ENCODE results near the gene C13orf46.
A peak's percentile ranks its signal among the peaks of the same experiment; 100 is the strongest.

The C13orf46 gene

DNA sequence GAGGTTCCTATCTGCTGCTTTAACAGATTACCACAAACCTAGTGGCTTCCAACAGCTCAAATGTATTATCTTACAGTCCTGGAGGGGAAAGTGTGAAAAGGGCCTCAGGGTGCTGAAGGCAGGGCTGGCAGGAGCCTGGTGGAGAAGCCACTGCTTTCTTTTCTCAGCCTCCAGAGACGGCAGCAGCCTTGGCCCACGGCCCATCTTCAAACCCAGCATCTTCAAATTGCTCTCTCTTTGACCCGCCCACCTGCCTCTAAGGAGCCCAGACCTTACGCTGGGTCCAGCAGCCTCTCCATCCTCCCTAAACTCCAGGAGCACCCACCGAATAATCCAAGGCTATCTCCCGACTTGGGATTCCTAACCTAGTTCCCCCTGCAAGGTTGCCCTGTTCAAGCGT, 35.6 kb downstream of the C13orf46 start:
- DNase-seq (ENCODE audit: low spot score), result no peak

DNA sequence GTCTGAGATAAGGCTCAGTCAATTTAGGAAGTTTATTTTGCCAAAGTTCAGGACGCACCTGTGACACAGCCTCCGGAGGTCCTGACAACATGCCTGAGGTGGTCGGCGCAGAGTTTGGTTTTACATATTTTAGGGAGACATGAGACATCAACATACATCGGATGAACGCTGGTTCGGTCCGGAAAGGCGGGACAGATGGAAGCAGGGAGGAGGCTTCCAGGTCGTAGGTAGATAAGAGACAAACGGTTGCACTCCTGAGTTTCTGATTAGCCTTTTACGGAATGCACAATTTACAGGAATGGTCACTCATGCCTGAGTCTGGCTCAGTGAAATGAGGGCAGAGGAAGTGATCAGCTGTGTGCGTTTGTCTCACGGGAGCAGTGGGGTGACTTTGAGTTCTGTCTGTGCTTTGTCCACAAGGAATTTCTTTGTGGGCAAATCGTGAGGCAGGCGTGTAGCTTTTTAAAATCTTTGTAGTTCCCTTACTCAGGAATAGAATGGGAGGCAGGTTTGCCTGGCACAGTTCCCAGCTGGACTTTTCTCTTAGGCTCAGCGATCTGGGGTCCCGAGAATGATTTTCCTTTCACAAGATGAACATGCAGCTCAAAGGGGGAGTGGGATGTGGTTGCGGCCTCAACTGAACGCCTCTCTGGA, 36.2 kb downstream of the C13orf46 start:
- no peak for DNase-seq (ENCODE audit: low spot score)

DNA sequence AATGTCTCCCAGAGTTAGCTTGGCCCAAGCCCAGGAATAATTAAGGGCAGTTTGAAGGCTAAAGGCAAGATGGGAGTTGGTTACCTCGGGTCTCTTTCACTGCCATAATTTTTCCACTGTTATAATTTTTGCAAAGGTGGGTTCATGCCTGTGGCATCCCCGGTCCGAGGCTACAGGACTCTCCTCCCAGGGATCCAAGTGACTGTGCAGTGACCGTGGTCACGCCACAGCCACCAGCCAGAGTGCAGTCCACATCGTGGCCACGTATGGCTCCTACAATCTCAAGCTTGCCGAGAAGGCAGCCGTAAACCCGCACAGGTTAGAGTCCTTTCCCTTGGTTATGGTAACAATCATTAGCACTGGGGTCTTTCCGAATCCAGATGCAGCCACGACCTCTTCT, 36.8 kb downstream of the C13orf46 start:
- DNase-seq (ENCODE audit: low spot score), result no peak

DNA sequence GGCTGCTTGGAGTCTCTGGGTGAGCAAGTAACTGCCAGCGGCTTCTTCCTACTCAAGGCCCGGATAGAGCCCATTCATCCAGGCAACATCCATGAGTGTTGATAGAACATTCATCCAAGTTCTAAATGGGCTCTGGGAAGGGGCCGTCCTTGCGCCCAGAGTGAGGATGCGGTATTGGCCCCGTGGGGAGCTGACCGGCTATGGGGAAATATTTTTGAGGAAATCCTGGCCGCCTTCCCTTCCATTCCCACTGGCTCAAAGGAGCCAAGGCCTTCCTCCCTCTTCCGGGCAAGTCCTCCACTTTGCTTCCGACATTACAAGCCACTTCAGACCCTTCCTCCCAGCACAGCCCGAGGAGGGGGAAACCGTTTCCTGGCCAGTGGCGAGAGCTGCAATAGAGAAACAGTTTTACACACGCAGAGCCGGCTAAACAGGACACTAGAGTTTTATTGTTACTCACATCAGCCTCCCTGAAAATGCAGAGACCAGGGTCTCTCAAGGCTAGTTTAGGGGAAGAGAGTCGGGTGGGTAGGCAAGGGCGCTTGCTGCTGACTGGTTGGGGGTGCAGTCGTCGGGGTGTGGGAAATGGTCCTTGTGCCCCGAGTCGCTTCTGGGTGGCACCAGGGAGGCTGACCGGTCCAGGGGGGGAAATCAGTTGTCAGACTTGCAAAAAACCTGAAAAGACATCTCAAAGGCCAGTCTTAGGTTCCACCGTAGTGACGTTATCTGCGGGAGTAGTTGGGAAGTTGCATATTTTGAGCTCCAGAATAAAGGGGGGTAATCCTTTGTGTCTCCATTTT, 37.5 kb downstream of the C13orf46 start:
- DNase-seq (ENCODE audit: low spot score), result no peak

DNA sequence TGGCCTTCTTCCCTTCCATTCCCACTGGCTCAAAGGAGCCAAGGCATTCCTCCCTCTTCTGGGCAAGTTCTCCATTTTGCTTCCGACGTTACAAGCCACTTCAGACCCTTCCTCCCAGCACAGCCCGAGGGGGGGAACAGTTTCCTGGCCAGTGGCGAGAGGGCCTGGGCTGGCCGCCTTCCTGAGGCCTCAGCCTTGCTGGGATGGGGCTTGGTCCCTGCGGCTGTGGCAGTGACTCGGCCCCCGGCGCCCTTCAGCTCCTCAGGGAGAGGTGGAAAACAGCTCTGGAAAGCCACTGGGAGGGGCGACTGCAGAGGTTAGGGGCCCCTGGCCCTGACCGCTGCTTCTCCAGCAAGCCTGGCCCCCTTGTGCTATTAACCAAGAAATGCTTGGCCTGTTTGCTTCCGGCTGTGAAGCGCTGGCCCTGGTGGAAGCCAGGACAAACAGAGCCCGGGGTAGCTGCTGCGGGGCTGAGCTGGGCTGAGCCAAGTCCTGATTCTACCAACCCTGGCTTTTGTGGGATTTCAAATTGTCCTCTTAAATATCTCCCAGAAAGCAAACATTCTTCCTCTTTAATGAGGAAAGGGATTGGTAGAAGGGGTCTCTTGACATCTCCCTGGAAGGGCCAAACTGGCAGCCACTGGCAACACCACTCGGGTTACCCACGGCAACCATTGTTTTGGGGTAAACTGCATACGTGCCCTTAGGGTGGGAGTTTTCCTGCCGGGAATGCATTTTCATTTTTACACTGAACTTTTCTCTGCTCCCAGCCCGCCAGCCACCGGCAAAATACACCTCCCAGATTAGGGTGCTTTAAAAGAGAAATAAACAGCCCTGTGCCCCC, 38.7 kb downstream of the C13orf46 start:
- DNase-seq (ENCODE audit: low spot score), result no peak

DNA sequence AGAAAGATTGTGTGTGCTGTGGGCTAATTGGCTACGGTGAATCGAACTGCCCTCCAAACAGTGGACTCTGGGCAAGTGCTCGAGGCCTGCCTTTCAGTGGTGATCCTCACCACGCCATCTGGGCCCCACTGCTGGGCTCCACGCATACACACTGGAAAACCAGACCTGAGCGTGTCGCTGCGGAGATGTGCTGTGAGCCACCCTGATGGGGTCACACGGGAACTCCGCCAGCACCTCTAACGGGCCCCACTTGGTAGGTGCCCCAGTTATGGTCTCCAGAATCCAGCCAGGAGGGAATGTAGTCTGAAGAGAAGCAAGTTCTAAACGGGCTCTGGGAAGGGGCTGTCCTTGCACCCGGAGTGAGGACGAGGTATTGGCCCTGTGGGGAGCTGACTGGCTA, 39.3 kb downstream of the C13orf46 start:
- DNase-seq (ENCODE audit: low spot score), result no peak

DNA sequence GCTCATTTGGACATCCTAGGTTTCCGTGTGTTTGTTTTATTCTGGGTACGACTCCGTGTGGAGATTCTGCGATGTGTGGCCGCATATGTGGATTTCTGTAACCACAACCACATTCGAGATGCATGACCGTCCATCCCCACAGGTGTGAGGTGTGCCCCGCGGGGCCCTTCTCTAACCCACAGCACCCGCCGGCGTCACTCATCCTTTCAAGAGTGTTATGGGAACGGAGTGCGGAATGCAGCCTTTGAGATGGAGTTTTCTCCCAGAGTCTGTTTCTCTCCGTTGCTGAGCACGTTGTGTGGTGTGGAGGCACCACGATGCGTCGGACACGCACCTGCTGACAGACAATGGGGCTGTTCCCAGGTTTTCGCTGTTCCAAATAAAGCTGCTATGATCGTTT, 40.0 kb downstream of the C13orf46 start:
- no peak for DNase-seq (ENCODE audit: low spot score)

DNA sequence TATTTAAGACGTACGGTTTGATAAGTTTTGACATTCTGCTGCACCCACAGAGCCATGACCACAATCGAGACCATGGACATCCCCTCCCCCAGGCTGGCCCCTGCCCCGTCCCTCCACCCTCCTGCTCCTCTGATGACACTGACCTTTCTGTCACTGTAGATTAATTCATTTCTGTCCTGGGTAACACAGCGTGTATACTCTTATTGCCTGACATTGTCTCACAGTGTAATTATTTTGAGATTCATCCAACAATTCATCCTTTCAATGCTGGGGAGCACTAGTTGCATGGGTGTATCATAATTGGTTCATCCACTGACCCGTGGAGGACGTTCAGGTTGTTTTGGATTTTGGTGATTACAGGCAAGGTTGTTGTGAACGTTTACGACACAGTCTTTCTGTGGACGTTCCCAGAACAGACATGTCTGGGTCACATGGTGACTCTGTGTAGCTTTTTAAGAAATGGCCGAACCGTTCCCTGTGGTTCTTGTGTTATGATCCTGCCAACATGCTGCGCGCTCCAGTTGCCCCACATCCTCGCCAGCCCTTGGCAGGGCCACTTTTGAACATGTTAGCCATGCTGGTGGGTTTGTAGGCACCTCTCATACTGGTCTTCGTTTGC, 41.9 kb downstream of the C13orf46 start:
- no peak for DNase-seq (ENCODE audit: low spot score)

- DNase-seq (ENCODE audit: low spot score), result no peak
These were observed 42.9 kb downstream of the C13orf46 start for GRCh38 chr13:113930671-113931637.

- DNase-seq (ENCODE audit: low spot score), result no peak
These were observed 44.0 kb downstream of the C13orf46 start for GRCh38 chr13:113929628-113930615.

DNA sequence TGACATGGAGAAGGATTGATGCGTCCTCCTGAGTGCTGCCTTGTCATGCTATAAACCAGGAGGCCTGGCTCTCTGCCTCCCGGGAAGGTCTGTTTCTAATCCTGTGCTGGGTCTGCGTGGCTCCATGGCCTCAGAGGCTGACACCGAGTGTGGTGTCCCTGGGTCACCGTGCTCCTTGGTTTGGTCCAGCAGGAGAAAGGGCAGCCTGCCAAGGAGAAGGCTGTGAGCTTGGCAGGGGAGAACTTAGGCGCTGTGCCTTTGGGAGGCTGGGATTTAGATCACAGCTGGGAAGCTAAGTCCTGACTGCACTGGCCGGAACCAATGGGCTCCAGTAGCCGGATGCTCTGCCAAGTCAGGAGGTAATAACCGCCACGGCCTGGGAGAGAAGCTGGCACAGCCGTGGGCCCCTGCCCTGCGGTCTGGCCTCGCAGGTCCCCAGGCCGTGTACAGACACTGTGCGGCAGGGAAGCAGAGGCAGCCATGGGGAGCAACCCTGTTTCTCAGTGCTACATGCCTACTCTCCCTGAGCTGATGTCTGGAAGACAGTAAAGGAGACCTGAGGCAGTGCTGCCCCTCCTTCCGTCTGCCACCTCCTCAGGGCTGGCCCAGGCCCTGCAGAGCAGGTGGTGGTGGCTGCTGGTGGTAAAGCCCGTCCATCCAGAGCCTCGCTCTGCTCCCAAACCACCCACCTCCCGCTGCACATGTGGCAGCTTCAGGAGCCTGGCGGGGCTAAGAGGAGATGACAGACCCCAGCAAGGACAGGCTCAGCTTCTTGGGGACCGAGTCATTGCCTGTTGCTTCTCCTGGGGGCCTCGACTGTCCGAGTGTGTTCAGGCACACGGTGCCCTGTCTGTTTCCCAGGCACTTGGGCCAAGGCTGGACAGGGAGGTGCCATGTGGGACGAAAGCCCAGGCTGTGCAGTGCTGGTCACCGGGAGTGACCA, 44.9 kb downstream of the C13orf46 start:
- peak; percentile 58 for DNase-seq (ENCODE audit: low spot score)

- no peak for DNase-seq (ENCODE audit: low spot score)
These were observed 46.0 kb downstream of the C13orf46 start for GRCh38 chr13:113927661-113928581.

DNA sequence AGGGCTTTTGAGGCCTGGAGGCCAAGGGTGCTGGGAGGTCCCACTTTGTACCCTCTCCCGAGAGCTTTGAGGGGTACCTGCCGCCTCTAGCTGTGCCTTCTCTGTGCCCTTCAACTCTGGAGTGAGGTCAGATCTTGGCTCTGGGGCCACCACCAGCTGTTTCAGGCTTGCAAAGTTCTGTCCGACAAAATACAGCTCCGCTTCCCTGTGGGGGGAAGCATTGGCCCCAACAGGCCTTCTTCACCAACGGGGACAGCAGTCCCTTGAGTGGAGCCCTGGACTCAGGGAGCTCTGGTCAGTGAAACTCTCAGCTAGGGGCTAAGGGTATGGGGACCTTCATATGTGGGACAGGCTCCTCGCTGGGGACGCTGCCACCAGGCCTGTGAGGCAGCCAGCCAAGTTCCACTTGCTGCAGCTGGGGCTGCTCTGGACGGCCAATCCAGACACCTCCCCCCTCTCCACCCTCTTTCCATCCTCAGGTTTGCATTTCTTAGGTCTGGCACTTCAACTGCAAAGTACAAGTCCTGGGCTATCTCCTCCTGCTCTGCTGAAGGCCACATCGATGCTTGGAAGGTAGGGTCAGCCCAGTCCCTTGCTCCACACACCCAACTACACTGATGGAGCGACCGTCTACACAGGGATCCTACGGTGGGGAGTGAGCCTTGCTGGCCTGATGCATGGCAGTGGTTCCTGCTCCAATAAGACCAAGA, 46.8 kb downstream of the C13orf46 start:
- DNase-seq (ENCODE audit: low spot score), result no peak

- no peak for DNase-seq (ENCODE audit: low spot score)
These were observed 47.5 kb downstream of the C13orf46 start for GRCh38 chr13:113926301-113926761.

DNA sequence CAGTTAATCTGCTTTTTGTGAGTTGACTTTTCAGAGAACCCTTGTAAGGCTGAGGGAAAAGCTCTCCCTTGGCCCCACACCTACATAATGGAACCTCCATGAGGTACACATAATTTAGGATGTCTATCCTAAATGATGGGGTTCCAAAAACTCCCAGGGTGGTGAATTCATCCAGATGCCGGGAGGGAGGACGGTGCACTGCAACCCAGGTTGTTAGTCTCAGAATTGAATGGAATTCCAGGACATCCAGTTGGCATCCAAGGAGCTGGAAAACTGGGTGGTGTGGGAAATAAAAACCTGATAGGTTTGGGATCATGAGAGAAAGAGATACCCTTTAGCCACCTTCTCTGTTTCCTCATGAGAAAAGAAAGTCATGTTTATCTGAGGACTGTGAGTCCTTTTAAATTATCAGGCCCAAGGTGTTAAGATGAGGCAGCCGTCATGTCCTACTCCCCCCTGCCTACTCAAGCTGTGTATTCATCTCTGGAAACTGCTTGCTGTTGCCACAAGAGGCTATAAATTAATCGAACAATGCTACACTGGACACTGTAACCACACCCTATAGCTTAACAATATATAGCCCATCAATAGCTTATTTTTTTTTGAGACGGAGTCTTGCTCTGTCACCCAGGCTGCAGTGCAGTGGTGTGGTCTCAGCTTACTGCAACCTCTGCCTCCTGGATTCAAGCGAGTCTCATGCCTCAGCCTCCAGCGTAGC, 49.5 kb downstream of the C13orf46 start:
- no peak for DNase-seq (ENCODE audit: low spot score)

Data from pons (tissue), 1 donor.